Measurements from ENCODE around the gene KIAA1549.
"Not testable (repeated sequence)": the region's sequence is repeated elsewhere in the genome, so short reads cannot be mapped to it uniquely, and the experiment has no call there.

Gene KIAA1549

GRCh38 chr7:138798836-138799235 is 182.4 kb downstream of the KIAA1549 start:
- DNase-seq: no peak

DNA sequence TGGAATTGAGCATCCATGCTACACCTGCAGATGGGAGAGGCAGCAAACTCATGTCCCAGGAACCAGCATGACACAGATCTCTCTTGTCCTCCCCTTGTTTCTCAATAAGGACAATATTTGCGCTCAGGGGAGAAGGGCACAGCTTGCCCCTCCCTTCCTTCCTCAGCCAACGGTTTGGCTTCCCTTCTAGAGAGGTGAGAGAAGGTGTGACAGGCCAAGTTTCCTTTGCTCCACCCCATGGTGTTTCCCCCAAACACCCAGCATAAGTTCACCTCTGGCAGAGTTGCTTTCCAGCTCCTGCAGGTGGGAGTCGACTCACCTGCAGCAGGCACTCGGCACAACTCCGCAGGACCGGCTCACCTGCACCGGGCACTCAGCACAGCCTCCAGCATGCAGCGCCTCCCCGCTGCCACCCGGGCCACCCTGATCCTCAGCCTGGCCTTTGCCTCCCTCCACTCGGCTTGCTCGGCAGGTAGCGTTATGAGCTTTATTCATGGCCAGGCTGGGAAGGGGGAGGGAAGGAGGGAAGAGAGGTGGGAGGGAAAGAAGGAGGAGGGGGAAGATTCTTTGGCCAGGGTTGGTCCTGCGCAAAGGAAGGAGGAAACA is 183.4 kb downstream of the KIAA1549 start, which contains the start of the genes ATP6V0A4 and TMEM213:
TSS of gene ATP6V0A4 (minus strand) at position 482 of the 606 bp plus-strand sequence. CDS start 26,949 bp downstream, outside the sequence.
TSS of gene TMEM213 (plus strand) at position 280 of the 606 bp plus-strand sequence. CDS start at position 391, 111 bp downstream.
- DNase-seq: no peak

- DNase-seq: not testable (repeated sequence)
These were observed 184.1 kb downstream of the KIAA1549 start for GRCh38 chr7:138797046-138797445.

GRCh38 chr7:138796038-138796615 is 185.1 kb downstream of the KIAA1549 start:
- DNase-seq: no peak

DNA sequence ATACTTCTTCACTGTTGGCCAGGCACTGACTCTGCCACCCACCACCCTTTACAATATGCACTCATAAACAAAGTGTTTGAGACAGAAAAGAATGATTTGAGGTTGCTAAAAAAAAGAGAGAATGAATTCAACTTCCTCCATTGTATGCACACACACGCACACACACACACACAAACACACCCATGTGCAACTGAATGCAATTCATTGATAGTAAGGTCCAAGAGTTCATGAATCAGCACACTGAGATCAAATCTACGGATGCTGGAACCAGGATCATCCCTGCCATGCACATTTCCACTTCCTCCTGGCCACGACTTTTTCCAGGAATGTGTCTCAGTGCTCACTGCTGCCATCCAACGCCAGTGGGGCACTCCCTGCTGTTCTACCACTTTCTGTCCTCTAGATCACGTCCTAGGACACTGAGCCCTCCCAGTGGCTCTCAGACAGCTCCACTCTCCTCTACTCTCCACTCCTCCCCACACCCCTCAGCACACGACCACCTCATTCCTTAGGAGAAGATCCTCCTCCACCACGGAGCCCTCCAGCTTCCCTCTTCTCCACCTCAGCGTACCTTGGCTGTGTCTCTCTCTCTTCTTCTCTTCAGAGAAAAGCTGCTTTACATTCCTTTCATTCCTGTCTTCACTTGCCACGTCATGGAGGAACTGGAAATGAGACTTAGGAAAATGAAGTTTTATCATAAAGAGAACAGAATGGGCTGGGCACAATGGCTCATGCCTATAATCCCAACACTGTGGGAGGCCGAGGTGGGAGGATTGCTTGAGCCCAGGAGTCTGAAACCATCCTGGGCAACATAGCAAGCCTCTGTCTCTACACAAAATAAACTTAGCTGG is 195.4 kb downstream of the KIAA1549 start:
- no peak for DNase-seq

DNA sequence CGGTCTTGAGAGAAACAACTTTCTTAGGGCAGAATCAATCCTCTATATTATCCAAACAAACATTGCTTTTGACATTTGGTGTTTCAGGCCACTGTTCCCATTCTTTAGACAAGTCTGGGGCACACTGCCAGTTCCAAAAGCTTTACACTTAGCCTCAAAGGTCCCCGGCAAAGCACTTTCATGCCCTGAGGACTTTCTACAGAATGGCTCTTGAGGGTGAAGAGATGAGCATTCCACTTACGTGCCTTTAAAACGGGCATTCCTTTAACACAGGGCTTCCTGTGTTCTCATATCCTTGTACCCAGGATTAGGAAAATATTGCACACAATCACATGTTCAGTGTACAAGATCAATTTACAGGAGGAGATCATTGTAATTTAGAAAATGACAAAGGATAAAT is 196.5 kb downstream of the KIAA1549 start:
- DNase-seq: no peak

Measured in NK-92 treated with Interleukin-12 subunit alpha and Interleukin-12 subunit beta, amount 100 ng/mL, for 24 hours (cell line).